Caco-2 (cell line): Measurements from ENCODE around the gene AKT3. TPM values are rescaled to one million over a fixed set of nuclear protein-coding genes. Genes with fewer than 3 reads are reported as not detected.

Experiments
- BruUV-seq: library from RNA; stranded (reverse); fragments of 400-500 nt; replicated peaks from 2 replicates; lab custom pipeline; 2021; lab: Mats Ljungman, UMichigan
- CTCF ChIA-PET: fragments of 300-600 bp; sonication (Branson Sonifier 250); formaldehyde crosslinking; loops from one replicate; lab custom pipeline; 2022; ENCODE audit warnings: antibody characterized with exemption; lab: Charles Lee
- POLR2A ChIA-PET: fragments of 300-600 bp; sonication (Branson Sonifier 250); formaldehyde crosslinking; loops from one replicate; lab custom pipeline; 2022; ENCODE audit warnings: antibody characterized with exemption; lab: Charles Lee
- DNase-seq, 2 experiments: peaks; one replicate each; pipeline versions ENCODE4 v3.0.0 to v3.0.0-alpha.2; 2020 to 2022
- H3K27me3 ChIP-seq: replicated peaks from 2 replicates; pipeline ENCODE4 v1.6.0; 2011; ENCODE audit warnings: low read length; ENCODE audit not compliant: control insufficient read depth, insufficient read depth
- H3K36me3 ChIP-seq: 2 replicates; pipeline ENCODE4 v1.5.1; 2011; ENCODE audit warnings: low read length; ENCODE audit not compliant: control insufficient read depth, insufficient read depth
- H3K4me1 ChIP-seq: fragments of 250-450 bp; sonication (Bioruptor Pico); 2 replicates; pipeline ENCODE4 v1.5.1; 2020; ENCODE audit warnings: mild to moderate bottlenecking
- H3K4me3 ChIP-seq: 2 replicates; pipeline ENCODE4 v1.5.1; 2011; ENCODE audit warnings: low read depth, mild to moderate bottlenecking, control low read depth, low read length
- H3K9me3 ChIP-seq: fragments of 250-450 bp; sonication (Bioruptor Pico); 2 replicates; pipeline ENCODE4 v1.5.1; 2020; ENCODE audit warnings: mild to moderate bottlenecking, moderate library complexity
- H3K27ac Mint-ChIP-seq: one replicate; pipeline ENCODE4 v1.8.0; 2022; ENCODE audit warnings: mixed read lengths; ENCODE audit not compliant: unreplicated experiment
- H3K27me3 Mint-ChIP-seq: one replicate; pipeline ENCODE4 v1.8.0; 2022; ENCODE audit warnings: mixed read lengths; ENCODE audit not compliant: insufficient read depth, unreplicated experiment
- H3K36me3 Mint-ChIP-seq: one replicate; pipeline ENCODE4 v1.8.0; 2022; ENCODE audit warnings: mild to moderate bottlenecking, mixed read lengths; ENCODE audit not compliant: insufficient read depth, unreplicated experiment
- H3K4me1 Mint-ChIP-seq: one replicate; pipeline ENCODE4 v1.8.0; 2022; ENCODE audit warnings: low read depth, mixed read lengths; ENCODE audit not compliant: unreplicated experiment
- H3K4me3 Mint-ChIP-seq: one replicate; pipeline ENCODE4 v1.8.0; 2022; ENCODE audit warnings: mild to moderate bottlenecking, moderate library complexity, mixed read lengths; ENCODE audit not compliant: unreplicated experiment
- H3K9me3 Mint-ChIP-seq: one replicate; pipeline ENCODE4 v1.8.0; 2022; ENCODE audit warnings: mixed read lengths; ENCODE audit not compliant: unreplicated experiment
- intact Hi-C: fragments of 100-400 bp; cut with micrococcal nuclease; formaldehyde crosslinking; loops from one replicate; pipeline ENCODE4 v1.10.0; 2022; ENCODE audit not compliant: unreplicated experiment
- total RNA-seq: library from RNA; stranded (reverse); gene quantifications from 2 replicates; pipeline ENCODE4 v1.2.3, GENCODE V29; 2022
- TF ChIP-seq, protein P1 (sequence below), 2 experiments: fragments of 200-600 bp in 1 of 2; IDR thresholded peaks; 1 replicate in 1 of 2; 2 replicates in 1 of 2; pipeline versions ENCODE4 v1.5.1 to v1.8.0; 2011 to 2022; ENCODE audit warnings: antibody characterized with exemption in 1 of 2, control low read depth in 1 of 2, inconsistent platforms in 1 of 2, low read depth in 1 of 2, low read length in 1 of 2, mild to moderate bottlenecking in 1 of 2, moderate library complexity in 1 of 2; ENCODE audit not compliant: insufficient read depth in 1 of 2, severe bottlenecking in 1 of 2, unreplicated experiment in 1 of 2

Gene AKT3
- total RNA-seq, 1 experiment from 2014 or later = 3.7 TPM

DNA sequence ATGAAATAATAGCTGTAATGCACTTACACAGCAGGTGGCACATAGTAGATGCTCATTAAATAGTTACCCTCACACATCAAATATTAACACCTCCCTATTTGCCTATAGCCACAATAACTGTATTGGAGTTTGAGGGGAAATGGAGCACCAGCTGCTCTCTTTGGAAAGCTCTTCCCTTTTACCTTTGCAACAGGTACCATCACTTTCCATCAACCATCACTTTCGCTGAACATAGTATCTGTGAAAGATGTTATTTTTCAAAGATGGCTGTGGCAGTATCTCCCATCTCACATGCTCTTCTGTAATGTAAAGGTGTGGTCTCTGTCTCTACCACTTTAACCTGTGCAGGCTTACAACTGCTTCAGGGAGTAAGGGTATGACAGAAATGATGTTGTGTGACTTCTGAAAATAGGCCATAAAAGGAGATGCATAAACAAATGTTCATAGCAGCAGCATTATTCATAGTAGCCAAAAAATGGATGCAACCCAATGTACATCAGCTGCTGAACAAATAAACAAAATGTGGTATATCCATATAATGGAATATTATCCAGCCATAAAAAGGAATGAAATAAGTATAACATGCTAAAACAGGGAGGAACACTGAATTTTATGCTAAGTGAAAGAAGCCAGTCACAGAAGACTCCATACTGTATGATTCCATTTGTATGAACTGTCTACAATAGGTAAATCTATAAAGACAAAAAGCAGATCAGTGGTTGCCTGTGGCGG lies 288.3 kb downstream of the AKT3 start:
- ChIA-PET CTCF (no interaction called here), POLR2A (no interaction called here)
- no peak overlapping the region for H3K4me3 ChIP-seq
- H3K9me3 Mint-ChIP-seq = no peaks in the 10 kb centered on the region
- H3K4me1 Mint-ChIP-seq = no peaks in the 10 kb centered on the region
- H3K36me3 Mint-ChIP-seq = no peaks in the 10 kb centered on the region
- no peaks in the 10 kb centered on the region for H3K9me3 ChIP-seq
- no peaks in the 10 kb centered on the region for H3K36me3 ChIP-seq
- BruUV-seq = no TSS peak
- H3K27me3 ChIP-seq = no peaks in the 10 kb centered on the region
- intact Hi-C loops = no loop called here
- TF ChIP-seq, protein P1, sequence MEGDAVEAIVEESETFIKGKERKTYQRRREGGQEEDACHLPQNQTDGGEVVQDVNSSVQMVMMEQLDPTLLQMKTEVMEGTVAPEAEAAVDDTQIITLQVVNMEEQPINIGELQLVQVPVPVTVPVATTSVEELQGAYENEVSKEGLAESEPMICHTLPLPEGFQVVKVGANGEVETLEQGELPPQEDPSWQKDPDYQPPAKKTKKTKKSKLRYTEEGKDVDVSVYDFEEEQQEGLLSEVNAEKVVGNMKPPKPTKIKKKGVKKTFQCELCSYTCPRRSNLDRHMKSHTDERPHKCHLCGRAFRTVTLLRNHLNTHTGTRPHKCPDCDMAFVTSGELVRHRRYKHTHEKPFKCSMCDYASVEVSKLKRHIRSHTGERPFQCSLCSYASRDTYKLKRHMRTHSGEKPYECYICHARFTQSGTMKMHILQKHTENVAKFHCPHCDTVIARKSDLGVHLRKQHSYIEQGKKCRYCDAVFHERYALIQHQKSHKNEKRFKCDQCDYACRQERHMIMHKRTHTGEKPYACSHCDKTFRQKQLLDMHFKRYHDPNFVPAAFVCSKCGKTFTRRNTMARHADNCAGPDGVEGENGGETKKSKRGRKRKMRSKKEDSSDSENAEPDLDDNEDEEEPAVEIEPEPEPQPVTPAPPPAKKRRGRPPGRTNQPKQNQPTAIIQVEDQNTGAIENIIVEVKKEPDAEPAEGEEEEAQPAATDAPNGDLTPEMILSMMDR (IDR thresholded peaks at IDR 0.05; ENCODE audit: insufficient read depth in 1 of 2, low read depth in 1 of 2, low read length in 1 of 2, severe bottlenecking in 1 of 2, unreplicated experiment in 1 of 2) = no peak
- no peak overlapping the region for H3K4me3 Mint-ChIP-seq
- H3K27me3 Mint-ChIP-seq = peaks cover 3% of the 10 kb centered on the region
- H3K4me1 ChIP-seq = no peaks in the 10 kb centered on the region
- no peak for DNase-seq
- H3K27ac Mint-ChIP-seq = no peak overlapping the region

- POLR2A ChIA-PET = no interaction called here
- no peak for DNase-seq
Observed at GRCh38 chr1:243559575-243560162, 290.4 kb downstream of the AKT3 start.

DNA sequence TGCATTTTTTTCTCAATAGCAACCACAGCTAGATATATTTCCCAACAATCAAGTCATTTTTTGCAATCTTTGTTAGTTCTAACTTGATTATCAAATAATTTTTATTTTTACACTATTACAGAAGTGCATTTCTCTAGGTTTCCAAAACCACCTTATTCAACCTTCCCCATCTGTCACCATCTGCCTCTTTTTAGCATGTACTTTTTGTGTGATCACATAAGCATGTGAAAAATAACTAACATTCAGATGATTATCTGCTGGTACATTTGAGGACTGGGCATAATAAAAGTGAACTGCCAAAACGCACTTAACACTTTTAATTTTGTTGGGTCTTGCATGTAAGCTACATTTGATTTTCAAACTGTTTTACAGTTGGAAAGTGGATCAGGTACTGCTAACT lies 291.5 kb downstream of the AKT3 start:
- H3K4me1 ChIP-seq = no peaks in the 10 kb centered on the region
- Mint-ChIP-seq H3K9me3 (no peaks in the 10 kb centered on the region), H3K4me3 (no peak overlapping the region), H3K27me3 (peaks cover 5% of the 10 kb centered on the region), H3K4me1 (no peaks in the 10 kb centered on the region), H3K27ac (no peak overlapping the region), H3K36me3 (no peaks in the 10 kb centered on the region)
- BruUV-seq = no TSS peak
- no peak for DNase-seq
- H3K9me3 ChIP-seq = no peaks in the 10 kb centered on the region
- intact Hi-C loops = no loop called here
- ChIA-PET POLR2A (no interaction called here), CTCF (no interaction called here)
- H3K4me3 ChIP-seq = no peak overlapping the region
- H3K36me3 ChIP-seq = no peaks in the 10 kb centered on the region
- no peaks in the 10 kb centered on the region for H3K27me3 ChIP-seq
- TF ChIP-seq, protein P1 (IDR thresholded peaks at IDR 0.05; ENCODE audit: insufficient read depth in 1 of 2, low read depth in 1 of 2, low read length in 1 of 2, severe bottlenecking in 1 of 2, unreplicated experiment in 1 of 2) = no peak

More at GRCh38 chr1:243559575-243560162, 290.4 kb downstream of the AKT3 start:
- TF ChIP-seq, protein P1 (IDR thresholded peaks at IDR 0.05; ENCODE audit: insufficient read depth in 1 of 2, low read depth in 1 of 2, low read length in 1 of 2, severe bottlenecking in 1 of 2, unreplicated experiment in 1 of 2) = no peak
- H3K4me3 Mint-ChIP-seq = no peak overlapping the region
- Histone ChIP-seq H3K36me3 (no peaks in the 10 kb centered on the region), H3K4me3 (no peak overlapping the region), H3K9me3 (no peaks in the 10 kb centered on the region), H3K4me1 (no peaks in the 10 kb centered on the region), H3K27me3 (no peaks in the 10 kb centered on the region)
- H3K4me1 Mint-ChIP-seq = no peaks in the 10 kb centered on the region
- H3K36me3 Mint-ChIP-seq = no peaks in the 10 kb centered on the region
- no peaks in the 10 kb centered on the region for H3K9me3 Mint-ChIP-seq
- H3K27ac Mint-ChIP-seq = no peak overlapping the region
- no TSS peak for BruUV-seq
- CTCF ChIA-PET = no interaction called here
- peaks cover 5% of the 10 kb centered on the region for H3K27me3 Mint-ChIP-seq
- intact Hi-C loops = no loop called here
